ENCODE data around the gene ZBTB21.

Gene ZBTB21

GRCh38 chr21:42027822-42028765, 17.9 kb upstream of the ZBTB21 start:
- ATAC-seq, result no peak
- TF ChIP-seq GLIS3 (CRISPR knock-in tag; IDR thresholded peaks at IDR 0.05), result no peak
- TF ChIP-seq ZNF70 (CRISPR knock-in tag; IDR thresholded peaks at IDR 0.05), result no peak
- no peak for TF ChIP-seq ZFP3 (CRISPR knock-in tag; IDR thresholded peaks at IDR 0.05)
- no peak for TF ChIP-seq PATZ1 (CRISPR knock-in tag; IDR thresholded peaks at IDR 0.05; ENCODE audit: borderline replicate concordance)
- TF ChIP-seq TCF4 (CRISPR knock-in tag; IDR thresholded peaks at IDR 0.05; ENCODE audit: borderline replicate concordance), result no peak
- no peak for TF ChIP-seq OSR1 (CRISPR knock-in tag; IDR thresholded peaks at IDR 0.05)

- TF ChIP-seq BACH2 (CRISPR knock-in tag; IDR thresholded peaks at IDR 0.05; ENCODE audit: borderline replicate concordance), result no peak
- TF ChIP-seq ZFP30 (CRISPR knock-in tag; IDR thresholded peaks at IDR 0.05), result no peak
- TF ChIP-seq CREB5 (CRISPR knock-in tag; IDR thresholded peaks at IDR 0.05; ENCODE audit: low read depth), result no peak
- TF ChIP-seq SNAI2 (CRISPR knock-in tag; IDR thresholded peaks at IDR 0.05), result no peak
- TF ChIP-seq ARNTL (CRISPR knock-in tag; IDR thresholded peaks at IDR 0.05; ENCODE audit: borderline replicate concordance, low read depth), result no peak
- no peak for TF ChIP-seq RARB (CRISPR knock-in tag; IDR thresholded peaks at IDR 0.05)
- TF ChIP-seq CSRNP3 (CRISPR knock-in tag; IDR thresholded peaks at IDR 0.05), result no peak
- TF ChIP-seq TOX (CRISPR knock-in tag; IDR thresholded peaks at IDR 0.05; ENCODE audit: borderline replicate concordance), result no peak
- TF ChIP-seq PPARA (CRISPR knock-in tag; IDR thresholded peaks at IDR 0.05; ENCODE audit: borderline replicate concordance), result no peak
- TF ChIP-seq ZFP3 (CRISPR knock-in tag; IDR thresholded peaks at IDR 0.05), result no peak
- no peak for TF ChIP-seq ZNF70 (CRISPR knock-in tag; IDR thresholded peaks at IDR 0.05)
- TF ChIP-seq ZC3H10 (CRISPR knock-in tag; IDR thresholded peaks at IDR 0.05), result no peak
- no peak for ATAC-seq
Measured at GRCh38 chr21:42027085-42027821, 17.1 kb upstream of the ZBTB21 start.

- no peak for ATAC-seq
Measured at GRCh38 chr21:42026082-42026435, 15.9 kb upstream of the ZBTB21 start.

GRCh38 chr21:42025376-42026081, 15.4 kb upstream of the ZBTB21 start:
- 0 out of 3 replicates have a peak, but pooled peaks have one; percentile 40 for ATAC-seq
- TF ChIP-seq TCF4 (CRISPR knock-in tag; IDR thresholded peaks at IDR 0.05; ENCODE audit: borderline replicate concordance), result no peak
- no peak for TF ChIP-seq CSDC2 (CRISPR knock-in tag; IDR thresholded peaks at IDR 0.05)
- TF ChIP-seq PATZ1 (CRISPR knock-in tag; IDR thresholded peaks at IDR 0.05; ENCODE audit: borderline replicate concordance), result no peak
- TF ChIP-seq GLIS3 (CRISPR knock-in tag; IDR thresholded peaks at IDR 0.05), result no peak
- no peak for TF ChIP-seq ESRRG (CRISPR knock-in tag; IDR thresholded peaks at IDR 0.05)
- TF ChIP-seq CREB5 (CRISPR knock-in tag; IDR thresholded peaks at IDR 0.05; ENCODE audit: low read depth), result no peak
- no peak for TF ChIP-seq ZFP3 (CRISPR knock-in tag; IDR thresholded peaks at IDR 0.05)

More at GRCh38 chr21:42026082-42026435, 15.9 kb upstream of the ZBTB21 start:
- TF ChIP-seq ZFP3 (CRISPR knock-in tag; IDR thresholded peaks at IDR 0.05), result no peak
